ENCODE results near the gene TXLNG.
"Not testable (repeated sequence)": the region's sequence is repeated elsewhere in the genome, so short reads cannot be mapped to it uniquely, and the experiment has no call there.

TXLNG gene

GRCh38 chrX:16839219-16839851 is 53.1 kb downstream of the TXLNG start:
- peak; percentile 46 for DNase-seq (ENCODE audit: low spot score)

- DNase-seq (ENCODE audit: low spot score) = peak; percentile 45
These were observed 53.7 kb downstream of the TXLNG start for GRCh38 chrX:16839852-16840460.

- DNase-seq (ENCODE audit: low spot score) = no peak
These were observed 56.4 kb downstream of the TXLNG start for GRCh38 chrX:16842684-16843083.

- no peak for DNase-seq (ENCODE audit: low spot score)
These were observed 57.1 kb downstream of the TXLNG start for GRCh38 chrX:16843208-16843909.

GRCh38 chrX:16845686-16846085 is 59.4 kb downstream of the TXLNG start:
- DNase-seq (ENCODE audit: low spot score) = no peak

GRCh38 chrX:16848541-16848940 is 62.3 kb downstream of the TXLNG start:
- no peak for DNase-seq (ENCODE audit: low spot score)

- no peak for DNase-seq (ENCODE audit: low spot score)
These were observed 65.2 kb downstream of the TXLNG start for GRCh38 chrX:16851421-16851820.

GRCh38 chrX:16851827-16852226 is 65.6 kb downstream of the TXLNG start:
- no peak for DNase-seq (ENCODE audit: low spot score)

GRCh38 chrX:16852617-16853179 is 66.4 kb downstream of the TXLNG start:
- no peak for DNase-seq (ENCODE audit: low spot score)

GRCh38 chrX:16853537-16853936 is 67.3 kb downstream of the TXLNG start:
- no peak for DNase-seq (ENCODE audit: low spot score)

GRCh38 chrX:16855363-16856075 is 69.3 kb downstream of the TXLNG start:
- no peak for DNase-seq (ENCODE audit: low spot score)

- DNase-seq (ENCODE audit: low spot score) = not testable (repeated sequence)
These were observed 69.8 kb downstream of the TXLNG start for GRCh38 chrX:16856076-16856404.

GRCh38 chrX:16856744-16857143 is 70.5 kb downstream of the TXLNG start:
- no peak for DNase-seq (ENCODE audit: low spot score)

GRCh38 chrX:16862829-16863228 is 76.6 kb downstream of the TXLNG start:
- DNase-seq (ENCODE audit: low spot score) = no peak

GRCh38 chrX:16867947-16868346 is 81.7 kb downstream of the TXLNG start:
- DNase-seq (ENCODE audit: low spot score) = no peak

- DNase-seq (ENCODE audit: low spot score) = no peak
These were observed 82.7 kb downstream of the TXLNG start for GRCh38 chrX:16868920-16869319.

- DNase-seq (ENCODE audit: low spot score) = peak; percentile 80
These were observed 83.3 kb downstream of the TXLNG start for GRCh38 chrX:16869393-16870094.

- peak; percentile 95 for DNase-seq (ENCODE audit: low spot score)
These were observed 84.0 kb downstream of the TXLNG start, which contains the start of gene RBBP7 for GRCh38 chrX:16870095-16870861. Gene RBBP7 (minus strand): TSS chrX:16870362. CDS start chrX:16870053, 309 bp downstream.

- no peak for DNase-seq (ENCODE audit: low spot score)
These were observed 84.9 kb downstream of the TXLNG start for GRCh38 chrX:16870862-16871815.

- DNase-seq (ENCODE audit: low spot score) = no peak
These were observed 86.8 kb downstream of the TXLNG start for GRCh38 chrX:16873106-16873505.
